Activated CD4-positive, alpha-beta T cell treated with anti-CD3 and anti-CD28 coated beads, Interleukin-2, amount 10 ng/mL, durations not matched to agents 24 days and 14 days (primary cell): ENCODE data around the gene ZNF527. TPM values are rescaled to one million over a fixed set of nuclear protein-coding genes. Genes with fewer than 3 reads are reported as not detected.
"Not testable (repeated sequence)": the region's sequence is repeated elsewhere in the genome, so short reads cannot be mapped to it uniquely, and the experiment has no call there.

Source experiments
- DNase-seq: peaks from one replicate; pipeline ENCODE4 v3.0.0; 2022
- H3K27ac Mint-ChIP-seq: one replicate; pipeline ENCODE4 v1.8.0; 2022; ENCODE audit warnings: mild to moderate bottlenecking, mixed read lengths
- H3K27me3 Mint-ChIP-seq: one replicate; pipeline ENCODE4 v1.8.0; 2022; ENCODE audit warnings: mixed read lengths
- H3K36me3 Mint-ChIP-seq: one replicate; pipeline ENCODE4 v1.8.0; 2022; ENCODE audit warnings: low read depth, mild to moderate bottlenecking, mixed read lengths
- H3K4me1 Mint-ChIP-seq: one replicate; pipeline ENCODE4 v1.8.0; 2021; ENCODE audit warnings: mixed read lengths
- H3K4me3 Mint-ChIP-seq: one replicate; pipeline ENCODE4 v1.8.0; 2022; ENCODE audit warnings: mild to moderate bottlenecking, moderate library complexity, mixed read lengths
- H3K9me3 Mint-ChIP-seq: one replicate; pipeline ENCODE4 v1.8.0; 2021; ENCODE audit warnings: mixed read lengths
- intact Hi-C: fragments of 100-400 bp; cut with micrococcal nuclease; formaldehyde crosslinking; loops from one replicate; pipeline ENCODE4 v1.15.1; 2023
- total RNA-seq: library from RNA; stranded (reverse); gene quantifications from 2 replicates; pipeline ENCODE4 v1.2.3, GENCODE V29; 2022

The ZNF527 gene
- total RNA-seq, 1 donor from 2014 or later, result 3.5 TPM

DNA sequence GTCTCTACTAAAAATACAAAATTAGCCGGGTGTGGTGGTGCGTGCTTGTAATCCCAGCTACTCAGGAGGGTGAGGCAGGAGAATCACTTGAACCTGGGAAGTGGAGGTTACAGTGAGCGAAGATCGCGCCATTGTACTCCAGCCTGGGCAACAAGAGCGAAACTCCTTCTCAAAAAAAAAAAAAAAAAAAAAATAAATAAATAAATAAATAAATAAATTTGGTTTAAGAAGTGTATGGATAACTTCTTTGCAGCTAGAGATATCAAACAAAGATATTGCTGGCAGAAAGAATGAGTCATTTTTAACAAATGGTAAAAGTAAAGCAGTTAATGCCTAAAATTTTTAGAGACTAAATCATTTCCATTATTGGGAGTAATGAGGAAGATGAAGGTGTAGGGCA is 20.5 kb downstream of the ZNF527 start:
- H3K4me1 Mint-ChIP-seq, H3K27me3 Mint-ChIP-seq, intact Hi-C loops, H3K27ac Mint-ChIP-seq, DNase-seq, H3K4me3 Mint-ChIP-seq: not testable (repeated sequence)
- H3K9me3 Mint-ChIP-seq, result peaks cover 25% of the 10 kb centered on the region
- peaks cover 32% of the 10 kb centered on the region for H3K36me3 Mint-ChIP-seq

DNA sequence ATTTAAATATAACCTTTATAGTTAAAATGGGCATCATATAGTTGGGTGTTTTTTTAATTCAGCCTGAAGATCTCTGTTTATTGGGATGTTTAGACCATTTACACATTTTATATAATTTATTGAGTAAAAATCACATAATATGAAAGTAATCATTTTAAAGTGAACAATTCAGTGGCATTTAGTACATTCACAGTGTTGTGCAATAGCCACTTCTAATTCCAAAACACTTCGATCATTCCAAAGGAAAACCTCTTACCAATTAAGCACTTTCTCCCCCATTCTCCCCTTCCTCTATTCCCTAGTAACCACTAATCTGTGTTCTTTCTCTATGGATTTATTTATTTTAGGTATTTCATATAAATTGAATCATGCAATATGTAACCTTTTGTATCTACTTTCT is 30.2 kb downstream of the ZNF527 start:
- H3K4me1 Mint-ChIP-seq, result no peaks in the 10 kb centered on the region
- DNase-seq, result no peak

DNA sequence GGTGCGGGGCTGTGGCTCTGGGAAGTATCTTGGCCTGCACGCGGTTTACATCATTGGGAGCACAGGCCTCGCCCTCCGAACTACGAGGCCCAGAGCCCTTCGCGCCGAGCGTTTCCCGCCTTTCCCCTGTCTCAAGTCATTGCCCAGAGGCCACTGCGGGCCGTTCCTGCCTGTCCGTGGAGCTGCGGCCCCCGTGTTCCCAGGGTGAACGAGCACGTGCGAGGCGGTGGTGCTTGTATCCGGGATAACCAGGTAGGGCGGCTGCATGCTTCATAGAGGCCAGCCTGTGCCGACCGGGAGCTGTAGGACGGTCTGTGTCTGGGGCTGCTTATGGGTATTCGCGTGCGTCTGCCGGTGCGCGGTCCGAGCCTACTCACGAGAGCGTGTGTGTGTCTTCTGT is 32.5 kb downstream of the ZNF527 start:
- Mint-ChIP-seq H3K4me1 (no peaks in the 10 kb centered on the region), H3K27me3 (no peaks in the 10 kb centered on the region), H3K4me3 (no peak overlapping the region), H3K27ac (no peak overlapping the region), H3K9me3 (peaks cover 30% of the 10 kb centered on the region), H3K36me3 (no peaks in the 10 kb centered on the region)
- peak; percentile 13 for DNase-seq
- intact Hi-C loops, result no loop called here

More for the DNA sequence above, 30.2 kb downstream of the ZNF527 start:
- intact Hi-C loops, result no loop called here
- Mint-ChIP-seq H3K9me3 (peaks cover 30% of the 10 kb centered on the region), H3K27me3 (no peaks in the 10 kb centered on the region), H3K4me3 (no peak overlapping the region), H3K27ac (no peak overlapping the region), H3K36me3 (no peaks in the 10 kb centered on the region)

DNA sequence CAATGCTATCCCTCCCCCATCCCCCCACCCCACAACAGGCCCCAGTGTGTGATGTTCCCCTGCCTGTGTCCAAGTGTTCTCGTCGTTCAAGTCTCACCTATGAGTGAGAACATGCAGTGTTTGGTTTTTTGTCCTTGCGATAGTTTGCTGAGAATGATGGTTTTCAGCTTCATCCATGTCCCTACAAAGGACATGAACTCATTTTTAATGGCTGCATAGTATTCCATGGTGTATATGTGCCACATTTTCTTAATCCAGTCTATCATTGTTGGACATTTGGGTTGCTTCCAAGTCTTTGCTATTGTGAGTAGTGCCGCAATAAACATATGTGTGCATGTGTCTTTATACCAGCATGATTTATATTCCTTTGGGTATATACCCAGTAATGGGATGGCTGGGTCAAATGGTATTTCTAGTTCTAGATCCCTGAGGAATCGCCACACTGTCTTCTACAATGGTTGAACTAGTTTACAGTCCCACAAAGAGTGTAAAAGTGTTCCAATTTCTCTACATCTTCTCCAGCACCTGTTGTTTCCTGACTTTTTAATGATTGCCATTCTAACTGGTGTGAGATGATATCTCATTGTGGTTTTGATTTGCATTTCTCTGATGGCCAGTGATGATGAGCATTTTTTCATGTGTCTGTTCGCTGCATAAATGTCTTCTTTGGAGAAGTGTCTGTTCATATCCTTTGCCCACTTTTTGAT is 35.4 kb downstream of the ZNF527 start:
- H3K36me3 Mint-ChIP-seq, H3K4me3 Mint-ChIP-seq, intact Hi-C loops, H3K4me1 Mint-ChIP-seq, H3K27me3 Mint-ChIP-seq, DNase-seq, H3K27ac Mint-ChIP-seq: not testable (repeated sequence)
- peaks cover 21% of the 10 kb centered on the region for H3K9me3 Mint-ChIP-seq

DNA sequence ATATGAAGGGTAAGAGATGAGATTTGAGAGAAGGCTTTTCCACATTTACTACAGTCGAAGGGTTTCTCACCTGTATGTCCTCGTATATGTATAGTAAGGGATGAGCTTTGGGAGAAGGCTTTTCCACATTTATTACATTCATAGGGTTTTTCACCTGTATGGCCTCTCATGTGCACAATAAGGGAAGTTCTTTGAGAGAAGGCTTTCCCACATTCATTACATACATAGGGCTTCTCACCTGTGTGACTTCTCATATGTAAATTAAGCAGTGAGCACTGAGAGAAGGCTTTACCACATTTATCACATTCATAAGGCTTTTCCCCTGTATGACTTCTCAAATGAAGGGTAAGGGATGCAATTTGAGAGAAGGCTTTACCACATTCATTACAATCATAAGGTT is 41.8 kb downstream of the ZNF527 start:
- H3K36me3 Mint-ChIP-seq, result peaks cover 24% of the 10 kb centered on the region
- peak; percentile 11 for DNase-seq
- peaks cover 5% of the 10 kb centered on the region for H3K9me3 Mint-ChIP-seq
- H3K27me3 Mint-ChIP-seq, result no peaks in the 10 kb centered on the region
- no peak overlapping the region for H3K4me3 Mint-ChIP-seq
- intact Hi-C loops, result no loop called here
- no peak overlapping the region for H3K27ac Mint-ChIP-seq
- no peaks in the 10 kb centered on the region for H3K4me1 Mint-ChIP-seq

DNA sequence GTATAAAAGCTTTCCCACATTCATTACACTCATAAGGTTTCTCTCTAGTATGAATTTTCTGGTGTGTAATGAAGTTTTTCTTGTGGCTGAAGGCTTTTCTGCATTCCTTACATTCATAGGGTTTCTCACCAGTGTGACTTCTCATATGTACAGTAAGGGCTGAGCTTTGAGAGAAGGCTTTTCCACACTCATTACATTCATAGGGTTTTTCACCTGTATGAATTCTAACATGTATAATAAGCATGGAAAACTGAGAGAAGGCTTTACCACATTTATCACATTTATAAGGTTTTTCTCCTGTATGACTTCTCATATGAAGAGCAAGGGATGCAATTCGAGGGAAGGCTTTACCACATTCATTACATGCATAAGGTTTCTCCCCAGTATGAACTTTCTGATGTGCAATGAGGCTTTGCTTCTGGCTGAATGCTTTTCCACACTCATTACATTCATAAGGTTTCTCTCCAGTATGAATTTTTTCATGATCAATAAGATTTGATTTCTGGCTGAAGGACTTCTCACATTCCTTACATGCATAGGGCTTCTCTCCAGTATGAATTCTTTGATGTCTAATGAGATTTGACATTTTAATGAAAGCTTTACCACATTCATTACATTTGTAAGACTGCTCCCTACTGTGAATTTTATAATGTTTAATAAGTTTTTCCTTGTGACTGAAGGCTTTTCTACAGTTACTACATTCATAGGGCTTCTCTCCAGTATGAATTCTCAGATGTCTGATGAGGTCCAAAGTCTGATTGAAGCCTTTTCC is 42.6 kb downstream of the ZNF527 start:
- no peak overlapping the region for H3K27ac Mint-ChIP-seq
- peak; percentile 10 for DNase-seq
- H3K36me3 Mint-ChIP-seq, result peaks cover 29% of the 10 kb centered on the region
- H3K9me3 Mint-ChIP-seq, result peaks cover 9% of the 10 kb centered on the region
- H3K4me3 Mint-ChIP-seq, result no peak overlapping the region
- no peaks in the 10 kb centered on the region for H3K4me1 Mint-ChIP-seq
- H3K27me3 Mint-ChIP-seq, result no peaks in the 10 kb centered on the region
- intact Hi-C loops, result no loop called here

Other genes with a start within 250 kb of the ZNF527 start
- 2.7 and 3.9 TPM in 2 replicates for gene ZNF585A, start 198.4 kb upstream of the ZNF527 start, total RNA-seq
- 2.4 and 4.4 TPM in 2 replicates for gene ZNF585B, start 160.6 kb upstream of the ZNF527 start, total RNA-seq
- gene ZNF383, start 152.9 kb upstream of the ZNF527 start, total RNA-seq, result 6.4 and 8.6 TPM in 2 replicates
- 3.4 and 3.5 TPM in 2 replicates for gene ZNF569, start 96.3 kb downstream of the ZNF527 start, total RNA-seq
- 2.2 and 3.6 TPM in 2 replicates for gene ZNF570, start 98.3 kb downstream of the ZNF527 start, total RNA-seq
- 0.69 and 0.72 TPM in 2 replicates for gene ZNF793, start 135.8 kb downstream of the ZNF527 start, total RNA-seq
- 0.47 and 1.1 TPM in 2 replicates for gene ZNF571, start 223.7 kb downstream of the ZNF527 start, total RNA-seq
- gene ZNF540, start 223.8 kb downstream of the ZNF527 start, total RNA-seq, result 0.38 and 0.49 TPM in 2 replicates